GM21717 (cell line): ENCODE measurements around the gene SLC39A9.
"Not testable (repeated sequence)": the region's sequence is repeated elsewhere in the genome, so short reads cannot be mapped to it uniquely, and the experiment has no call there.

Source experiments
- ATAC-seq: cut with Tn5 transposase; IDR thresholded peaks from one replicate; pipeline ENCODE4 v1.9.1; 2021; ENCODE audit warnings: mild to moderate bottlenecking, moderate library complexity; ENCODE audit not compliant: unreplicated experiment

The SLC39A9 gene

DNA sequence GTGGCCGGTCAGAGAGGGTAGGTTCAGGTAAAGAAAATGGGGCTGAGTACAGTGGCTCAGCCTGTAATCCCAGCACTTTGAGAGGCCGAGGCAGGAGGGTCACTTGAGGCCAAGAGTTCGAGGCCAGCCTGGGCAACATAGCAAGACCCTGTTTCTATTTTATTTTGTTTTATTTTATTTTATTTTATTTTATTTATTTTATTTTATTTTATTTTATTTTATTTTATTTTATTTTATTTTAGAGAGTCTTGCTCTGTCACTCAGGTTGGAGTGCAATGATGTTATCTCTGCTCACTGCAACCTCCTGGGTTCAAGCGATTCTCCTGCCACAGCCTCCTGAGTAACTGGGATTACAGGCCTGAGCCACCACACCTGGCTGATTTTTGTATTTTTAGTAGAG lies 99.4 kb downstream of the SLC39A9 start:
- not testable (repeated sequence) for ATAC-seq

DNA sequence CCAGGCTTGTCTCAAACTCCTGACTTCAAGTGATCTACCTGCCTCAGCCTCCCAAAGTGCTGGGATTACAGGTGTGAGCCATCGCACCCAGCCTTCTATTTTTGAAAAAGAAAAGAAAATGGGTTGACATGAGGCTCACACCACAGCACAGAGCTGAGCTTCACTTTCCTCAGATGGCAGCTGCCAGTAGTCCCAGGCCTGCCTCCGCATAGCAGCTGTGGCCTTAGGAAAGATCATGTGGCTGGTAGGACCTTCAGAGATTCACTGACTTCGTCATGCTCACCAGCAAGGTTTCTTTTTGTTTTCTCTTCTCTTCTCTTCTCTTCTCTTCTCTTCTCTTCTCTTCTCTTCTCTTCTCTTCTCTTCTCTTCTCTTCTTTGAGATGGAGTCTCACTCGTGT lies 99.8 kb downstream of the SLC39A9 start:
- ATAC-seq, result not testable (repeated sequence)

DNA sequence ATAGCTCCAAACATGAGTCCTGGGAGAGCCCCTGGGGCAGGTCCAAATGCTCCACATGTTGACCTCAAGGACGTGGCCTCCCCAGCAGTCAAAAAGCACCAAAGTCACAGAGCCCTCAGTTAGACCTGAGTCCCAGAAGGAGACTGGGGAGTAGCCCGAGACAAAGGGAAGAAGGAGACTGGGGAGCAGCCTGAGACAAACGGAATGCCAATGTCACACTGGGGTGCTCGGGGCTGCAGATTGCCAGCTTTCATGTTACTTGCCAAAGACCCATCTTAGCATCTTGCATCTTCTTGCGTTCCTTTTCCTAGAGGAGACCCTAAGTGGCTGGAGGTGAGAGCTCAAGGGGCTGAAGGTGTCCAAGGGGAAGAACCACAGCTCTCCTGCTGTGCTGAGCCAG lies 100.9 kb downstream of the SLC39A9 start:
- no peak for ATAC-seq

DNA sequence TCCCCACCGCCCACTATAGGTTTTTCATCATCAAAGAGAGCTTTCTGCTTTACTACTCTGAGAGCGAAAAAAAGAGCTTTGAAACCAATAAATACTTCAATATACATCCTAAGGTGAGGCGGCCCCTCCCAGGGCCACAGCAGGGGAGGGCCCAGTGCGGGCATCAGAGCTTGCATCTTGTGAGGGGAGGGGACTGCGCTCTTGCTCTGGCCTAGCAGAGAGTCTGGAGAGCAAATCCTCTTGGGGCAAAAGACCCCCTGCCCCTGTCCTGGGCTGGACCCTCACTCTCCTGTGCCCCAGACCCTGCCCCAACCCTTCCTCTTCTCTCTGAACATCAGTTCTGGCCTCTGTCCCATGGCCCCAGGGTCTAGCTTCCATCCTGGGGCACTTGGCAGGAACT lies 101.6 kb downstream of the SLC39A9 start:
- ATAC-seq, result no peak

DNA sequence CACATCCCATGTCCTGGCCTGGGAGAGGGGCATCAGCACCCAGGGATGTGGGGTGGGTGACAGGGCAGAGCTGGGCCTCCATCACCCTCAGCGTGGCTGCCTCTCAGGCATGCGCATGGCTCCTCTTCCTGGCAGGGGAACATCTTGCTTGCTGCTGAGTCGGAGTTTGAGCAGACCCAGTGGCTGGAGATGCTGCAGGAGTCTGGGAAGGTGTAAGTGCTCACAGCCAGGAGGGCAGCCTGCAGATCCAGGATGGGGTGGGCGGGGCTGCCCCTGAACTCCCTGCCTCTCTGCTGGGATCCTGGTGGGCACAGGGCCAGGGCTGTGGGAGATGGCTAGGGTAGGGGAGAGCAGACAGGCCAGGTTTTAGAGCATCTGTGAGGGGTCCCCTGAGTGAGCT lies 102.2 kb downstream of the SLC39A9 start:
- no peak for ATAC-seq

DNA sequence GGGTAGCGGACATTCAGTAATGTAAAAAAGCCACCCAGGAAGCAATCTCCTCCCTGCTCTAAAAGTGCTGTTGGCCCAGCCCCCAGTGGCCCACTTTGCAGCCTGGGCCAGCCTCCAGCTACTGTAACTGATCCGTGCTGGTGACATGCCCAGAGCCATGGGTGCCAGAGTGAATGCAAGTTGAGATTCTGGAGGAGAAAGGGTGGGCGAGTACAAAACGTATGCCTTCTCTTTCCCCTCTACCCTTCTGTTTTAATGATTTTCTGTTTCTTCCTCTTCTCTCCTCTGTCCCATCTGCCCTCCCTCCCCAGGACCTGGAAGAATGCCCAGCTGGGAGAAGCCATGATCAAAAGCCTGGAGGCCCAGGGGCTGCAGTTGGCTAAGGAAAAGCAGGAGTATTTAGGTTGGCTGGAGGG lies 102.9 kb downstream of the SLC39A9 start:
- ATAC-seq, result no peak

DNA sequence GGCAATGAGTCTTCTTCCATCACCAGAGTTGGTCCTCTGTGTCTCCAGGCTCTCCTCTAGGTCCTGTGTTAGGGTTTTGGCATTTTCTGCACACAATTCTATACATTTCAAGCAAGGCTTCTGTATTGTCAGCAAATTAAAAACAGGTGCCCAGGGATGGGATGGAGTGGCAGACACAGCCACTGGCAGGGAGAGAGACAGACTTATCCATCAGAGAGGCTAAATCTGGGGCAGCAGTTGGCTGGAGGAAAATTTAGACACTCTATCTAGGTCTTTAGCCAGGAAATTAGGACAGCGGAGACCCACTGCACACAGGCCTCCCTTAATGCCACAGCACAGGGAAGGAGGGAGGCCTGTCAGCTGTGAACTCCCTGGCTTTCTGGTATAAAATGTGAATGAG lies 106.3 kb downstream of the SLC39A9 start:
- no peak for ATAC-seq

DNA sequence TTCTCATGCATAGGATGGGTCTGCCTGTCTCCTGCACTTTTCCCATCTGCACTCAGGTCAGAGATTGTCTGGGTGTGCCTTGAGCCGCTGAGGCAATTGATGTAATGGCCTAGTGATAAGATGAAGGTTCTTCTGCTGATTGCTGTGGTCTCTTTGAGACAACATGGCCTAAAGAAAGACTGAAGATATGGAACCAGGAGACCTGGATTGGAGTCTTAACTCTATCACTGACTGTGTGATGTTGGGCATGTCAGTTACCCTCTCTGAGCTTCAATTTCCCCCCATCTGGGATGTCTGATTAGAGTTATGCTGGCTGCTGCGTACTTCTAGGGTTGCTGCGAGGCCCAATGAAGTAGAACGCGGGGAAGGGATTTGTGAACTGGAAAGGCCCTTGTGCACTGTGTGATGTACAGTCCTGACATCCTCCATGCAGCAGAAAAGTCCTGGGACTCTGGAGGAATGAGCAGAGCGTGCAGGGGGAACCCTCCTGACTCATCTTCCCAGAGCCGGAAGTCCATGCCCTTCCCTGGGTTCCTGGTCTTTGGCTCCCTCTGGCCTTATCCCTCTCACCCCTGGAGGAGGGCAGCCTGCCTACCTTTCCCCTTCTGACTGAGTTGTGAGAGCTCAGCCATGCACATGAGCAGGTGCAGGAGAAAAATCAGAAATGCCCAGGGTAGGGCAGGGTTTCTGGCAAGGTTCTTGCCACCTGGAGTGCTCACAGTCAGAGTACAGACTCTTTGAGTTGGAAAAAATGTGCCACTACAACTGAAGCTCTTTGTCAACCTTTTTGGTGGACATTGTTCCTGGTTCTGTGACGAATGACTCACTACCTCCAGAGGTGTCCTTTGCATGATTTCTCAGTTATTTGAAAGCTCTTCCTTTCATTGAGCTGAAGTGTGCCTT lies 107.1 kb downstream of the SLC39A9 start:
- ATAC-seq, result no peak

DNA sequence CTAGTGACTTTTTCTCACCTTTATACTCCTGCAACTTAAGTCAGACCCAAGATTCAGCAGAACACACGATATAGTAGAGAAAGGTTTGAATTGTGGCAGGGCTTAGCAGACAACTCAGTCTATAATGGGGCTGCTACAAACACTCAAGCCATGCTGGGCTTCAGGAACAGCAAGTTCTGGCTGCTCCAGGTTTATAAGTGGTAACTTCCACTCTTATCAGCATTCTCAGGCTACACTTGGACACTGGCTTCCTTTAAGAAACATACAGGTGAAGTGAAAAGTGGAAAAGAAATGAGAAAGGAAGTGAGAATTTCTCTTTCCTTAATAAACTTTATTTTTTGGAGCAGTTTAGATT lies 107.7 kb downstream of the SLC39A9 start:
- no peak for ATAC-seq
